Measurements from ENCODE around the gene SDC3. TPM values are rescaled to one million over a fixed set of nuclear protein-coding genes. Genes with fewer than 3 reads are reported as not detected.

SDC3 gene
- under 1 TPM; 0.05 to 0.15 TPM for total RNA-seq

GRCh38 chr1:30908696-30909364 lies at the start of gene SDC3:
Gene SDC3 (minus strand): TSS chr1:30908758. CDS start chr1:30908586, 172 bp downstream.

Other genes with a start within 250 kb of the SDC3 start
- gene MATN1, start 185.2 kb downstream of the SDC3 start, total RNA-seq: not detected
- 100 to 1,000 TPM; 580 to 591 TPM for gene LAPTM5, start 151.0 kb downstream of the SDC3 start, total RNA-seq
- gene PUM1, start 157.0 kb upstream of the SDC3 start, total RNA-seq: 100 to 1,000 TPM in 1 of 2 experiments, 10 to 100 TPM in 1; 97.1 to 101 TPM

Measured in activated naive CD4-positive, alpha-beta T cell treated with anti-CD3 and anti-CD28 coated beads, Interleukin-2, amount 10 ng/mL, durations not matched to agents 5 hours and 36 hours (primary cell).